HepG2 (cell line): ENCODE results near the gene C11orf68.

Experiments used
- CTCF ChIP-seq: sonication (generic); formaldehyde crosslinking; IDR thresholded peaks from 2 replicates; pipeline ENCODE4 v1.5.0; 2020; ENCODE audit warnings: mild to moderate bottlenecking, missing genetic modification reagents, moderate library complexity
- EZH2 ChIP-seq: conservative IDR thresholded peaks from 2 replicates; pipeline ENCODE4 v1.6.1; 2012; ENCODE audit warnings: mild to moderate bottlenecking, low read depth, low read length, moderate library complexity
- HDAC1 ChIP-seq: sonication (generic); formaldehyde crosslinking; IDR thresholded peaks from 2 replicates; pipeline ENCODE4 v1.5.1; 2020; ENCODE audit warnings: mild to moderate bottlenecking, missing genetic modification reagents
- MYC ChIP-seq: sonication (generic); formaldehyde crosslinking; IDR thresholded peaks from 2 replicates; pipeline ENCODE4 v1.9.0; 2021; ENCODE audit warnings: missing genetic modification reagents, borderline replicate concordance
- PAWR ChIP-seq: sonication (generic); formaldehyde crosslinking; IDR thresholded peaks from 2 replicates; pipeline ENCODE4 v1.4.0; 2020; ENCODE audit warnings: missing genetic modification reagents, mild to moderate bottlenecking, borderline replicate concordance
- PAX8 ChIP-seq: sonication (generic); formaldehyde crosslinking; IDR thresholded peaks from 2 replicates; pipeline ENCODE4 v1.8.0; 2022; ENCODE audit warnings: mild to moderate bottlenecking, missing genetic modification reagents, borderline replicate concordance
- POLR2A ChIP-seq, 2 experiments: IDR thresholded peaks; 2 replicates each; pipeline ENCODE4 v1.6.1; 2011; ENCODE audit warnings: low read depth in 2 of 2, low read length in 2 of 2, mild to moderate bottlenecking in 1 of 2, moderate library complexity in 1 of 2; ENCODE audit not compliant: insufficient read depth in 1 of 2
- SMC3 ChIP-seq: IDR thresholded peaks from 2 replicates; pipeline ENCODE4 v1.6.1; 2011; ENCODE audit warnings: low read length, improper control_type of control experiment
- TCF7L2 ChIP-seq: IDR thresholded peaks from 2 replicates; pipeline ENCODE4 v1.6.1; 2011; ENCODE audit warnings: mild to moderate bottlenecking, low read depth, low read length, moderate library complexity
- ZNF280B ChIP-seq: sonication (generic); formaldehyde crosslinking; IDR thresholded peaks from 2 replicates; pipeline ENCODE4 v1.5.0; 2020; ENCODE audit warnings: missing genetic modification reagents, mild to moderate bottlenecking, borderline replicate concordance
- ZNF747 ChIP-seq: sonication (generic); formaldehyde crosslinking; IDR thresholded peaks from 2 replicates; pipeline ENCODE4 v1.8.1; 2023; ENCODE audit warnings: missing genetic modification reagents, mild to moderate bottlenecking, borderline replicate concordance
- ZNF879 ChIP-seq: sonication (generic); formaldehyde crosslinking; IDR thresholded peaks from 2 replicates; pipeline ENCODE4 v1.8.1; 2023; ENCODE audit warnings: missing genetic modification reagents

GRCh38 chr11:65894034-65894591 is 24.7 kb downstream of the C11orf68 start:
- TF ChIP-seq HDAC1 (CRISPR knock-in tag) (no peak), TCF7L2 (no peak), ZNF280B (no peak), CTCF (CRISPR knock-in tag) (no peak), ZNF747 (CRISPR knock-in tag) (no peak), POLR2A (IDR thresholded peaks at IDR 0.05; ENCODE audit: insufficient read depth in 1 of 2, low read depth in 2 of 2, low read length in 2 of 2) (no peak), PAWR (CRISPR knock-in tag) (no peak), PAX8 (CRISPR knock-in tag) (no peak), MYC (CRISPR knock-in tag) (no peak), EZH2 (no peak), ZNF879 (CRISPR knock-in tag) (no peak), SMC3 (no peak)
